A549 (cell line): Measurements from ENCODE around the gene IL2RG. TPM values are rescaled to one million over a fixed set of nuclear protein-coding genes. Genes with fewer than 3 reads are reported as not detected.

ENCODE experiments used
- ATAC-seq, 2 experiments: fragments of 200-7000 bp in 1 of 2; fragments of >200 bp in 1 of 2; cut with Nextera tagmentation in 1 of 2; cut with Tn5 transposase in 1 of 2; 3 replicates each; pipeline versions ENCODE4 v1.8.0 to v1.9.1; 2018 to 2020; ENCODE audit warnings: mild to moderate bottlenecking in 1 of 2, moderate library complexity in 1 of 2
- CTCF ChIA-PET: fragments of 300-600 bp; sonication (Branson Sonifier 250); formaldehyde crosslinking; extraction: SDS; loops from one replicate; lab custom pipeline; 2021; ENCODE audit warnings: antibody characterized with exemption, inconsistent platforms; lab: Yijun Ruan, JAX
- POLR2A ChIA-PET: fragments of 350-600 bp; formaldehyde crosslinking; extraction: SDS; loops from one replicate; lab custom pipeline; 2021; ENCODE audit warnings: antibody characterized with exemption, inconsistent platforms; lab: Yijun Ruan, JAX
- DNase-seq, 2 experiments: peaks; one replicate each; pipeline versions ENCODE4 v3.0.0 to v3.0.0-alpha.2; 2011 to 2016; ENCODE audit warnings: low read depth in 1 of 2, low spot score in 1 of 2
- FAIRE-seq: peaks from 2 replicates; lab custom pipeline; 2011; peaks lifted over from hg19 to GRCh38; lab: Jason Lieb, UNC
- H3K27ac ChIP-seq, 2 experiments: fragments of >200 bp; sonication (Bioruptor Twin); formaldehyde crosslinking; 3 replicates each; pipeline ENCODE4 v1.5.1; 2016 to 2017
- H3K4me1 ChIP-seq: fragments of >200 bp; sonication (Bioruptor Twin); formaldehyde crosslinking; 3 replicates; pipeline ENCODE4 v1.6.1; 2016
- H3K4me2 ChIP-seq: fragments of >200 bp; sonication (Bioruptor Twin); formaldehyde crosslinking; 3 replicates; pipeline ENCODE4 v1.6.1; 2016
- H3K4me3 ChIP-seq: fragments of >200 bp; sonication (Bioruptor Twin); formaldehyde crosslinking; 3 replicates; pipeline ENCODE4 v1.5.1; 2016
- H3K9me3 ChIP-seq: fragments of >200 bp; sonication (Bioruptor Twin); formaldehyde crosslinking; 3 replicates; pipeline ENCODE4 v1.6.1; 2016
- BHLHE40 ChIP-seq: IDR thresholded peaks from 2 replicates; pipeline ENCODE4 v1.6.1; 2012; ENCODE audit warnings: low read depth, low read length, inconsistent platforms
- CEBPB ChIP-seq, 2 experiments: fragments of >200 bp in 1 of 2; sonication (Bioruptor Twin) in 1 of 2; formaldehyde crosslinking in 1 of 2; IDR thresholded peaks; 2 replicates each; pipeline ENCODE4 v1.6.1; 2012 to 2016
- CHD2 ChIP-seq: fragments of 150-350 bp; IDR thresholded peaks from 2 replicates; pipeline ENCODE4 v1.6.1; 2014; ENCODE audit warnings: low read length; ENCODE audit not compliant: partially characterized antibody
- CHD4 ChIP-seq: fragments of 200-600 bp; sonication (generic); IDR thresholded peaks from 2 replicates; pipeline ENCODE4 v1.6.1; 2016; ENCODE audit warnings: antibody characterized with exemption, mild to moderate bottlenecking, borderline replicate concordance
- ESRRA ChIP-seq: fragments of 150-350 bp; IDR thresholded peaks from 2 replicates; pipeline ENCODE4 v1.6.1; 2014; ENCODE audit warnings: mild to moderate bottlenecking, low read length, borderline replicate concordance
- FOSB ChIP-seq: fragments of 250-450 bp; sonication (Bioruptor Pico); IDR thresholded peaks from 2 replicates; pipeline ENCODE4 v1.5.0; 2020; ENCODE audit warnings: mild to moderate bottlenecking, moderate library complexity
- FOSL2 ChIP-seq, 2 experiments: fragments of 450-650 bp in 1 of 2; fragments of >200 bp in 1 of 2; sonication (Bioruptor Twin) in 1 of 2; formaldehyde crosslinking; IDR thresholded peaks; 2 replicates each; pipeline versions ENCODE4 v1.5.0 to v1.6.1; 2016 to 2020; ENCODE audit warnings: mild to moderate bottlenecking in 1 of 2, moderate library complexity in 1 of 2
- HES2 ChIP-seq: fragments of >200 bp; sonication (Bioruptor Twin); formaldehyde crosslinking; IDR thresholded peaks from 2 replicates; pipeline ENCODE4 v1.6.1; 2016
- HOXA7 ChIP-seq: fragments of 250-450 bp; sonication (Bioruptor Pico); IDR thresholded peaks from 2 replicates; pipeline ENCODE4 v1.5.0; 2020; ENCODE audit warnings: mild to moderate bottlenecking, moderate library complexity
- HOXB13 ChIP-seq: fragments of 250-450 bp; sonication (Bioruptor Pico); IDR thresholded peaks from 2 replicates; pipeline ENCODE4 v1.5.0; 2020; ENCODE audit warnings: low read depth, mild to moderate bottlenecking, moderate library complexity
- HOXB5 ChIP-seq: fragments of 250-450 bp; sonication (Bioruptor Pico); IDR thresholded peaks from 2 replicates; pipeline ENCODE4 v1.5.0; 2020; ENCODE audit warnings: mild to moderate bottlenecking, moderate library complexity
- JUNB ChIP-seq: fragments of >200 bp; sonication (Bioruptor Twin); formaldehyde crosslinking; IDR thresholded peaks from 2 replicates; pipeline ENCODE4 v1.6.1; 2016
- KDM1A ChIP-seq: fragments of 200-600 bp; sonication (generic); IDR thresholded peaks from 2 replicates; pipeline ENCODE4 v1.6.1; 2016; ENCODE audit warnings: low read depth, mild to moderate bottlenecking
- MAFK ChIP-seq: fragments of 450-650 bp; IDR thresholded peaks from 2 replicates; pipeline ENCODE4 v1.6.1; 2014; ENCODE audit not compliant: partially characterized antibody
- MYC ChIP-seq: IDR thresholded peaks from 2 replicates; pipeline ENCODE4 v1.6.1; 2012; ENCODE audit warnings: mild to moderate bottlenecking, inconsistent platforms, low read length, improper control_type of control experiment, borderline replicate concordance
- NFE2L2 ChIP-seq: fragments of 150-350 bp; conservative IDR thresholded peaks from 2 replicates; pipeline ENCODE4 v1.6.1; 2014; ENCODE audit warnings: low read length
- NPAS2 ChIP-seq: fragments of 250-450 bp; sonication (Bioruptor Pico); IDR thresholded peaks from 2 replicates; pipeline ENCODE4 v1.8.0; 2022; ENCODE audit warnings: mild to moderate bottlenecking, moderate library complexity, borderline replicate concordance
- NR3C1 ChIP-seq: fragments of >200 bp; sonication (Bioruptor Twin); formaldehyde crosslinking; IDR thresholded peaks from 3 replicates; pipeline ENCODE4 v1.6.1; 2017
- POLR2A ChIP-seq: IDR thresholded peaks from 2 replicates; pipeline ENCODE4 v1.6.1; 2012; ENCODE audit warnings: mild to moderate bottlenecking, low read length
- RARB ChIP-seq: fragments of 250-450 bp; sonication (Bioruptor Pico); IDR thresholded peaks from 2 replicates; pipeline ENCODE4 v1.8.0; 2021; ENCODE audit warnings: mild to moderate bottlenecking, moderate library complexity
- RFX5 ChIP-seq: fragments of 450-650 bp; IDR thresholded peaks from 2 replicates; pipeline ENCODE4 v1.7.1; 2014; ENCODE audit warnings: antibody characterized with exemption, mild to moderate bottlenecking, moderate library complexity
- RNF2 ChIP-seq: fragments of 200-600 bp; sonication (generic); IDR thresholded peaks from 2 replicates; pipeline ENCODE4 v1.6.1; 2016; ENCODE audit warnings: low read depth, mild to moderate bottlenecking, antibody characterized with exemption, moderate library complexity, borderline replicate concordance
- TFCP2L1 ChIP-seq: fragments of 250-450 bp; sonication (Bioruptor Pico); IDR thresholded peaks from 2 replicates; pipeline ENCODE4 v1.5.0; 2021; ENCODE audit warnings: mild to moderate bottlenecking
- ZSCAN20 ChIP-seq: fragments of 250-450 bp; sonication (Bioruptor Pico); IDR thresholded peaks from 2 replicates; pipeline ENCODE4 v1.8.0; 2022; ENCODE audit warnings: mild to moderate bottlenecking, moderate library complexity
- whole genome bisulfite sequencing: methylation state at CpG from one replicate; pipeline ENCODE4 v1.1.6; 2017; ENCODE audit errors: missing lambda C conversion rate; 5-methylcytosine and 5-hydroxymethylcytosine counted together
- polyA plus RNA-seq, 4 experiments: library from polyadenylated mRNA; depleted of rRNA in 3 of 4; stranded (reverse); fragments of >200 nt; fragmentation: RNase III in 1 of 4; extraction: RNeasy Plus Mini Kit Qiagen cat#74134 plus additional on column Dnase treatment in 1 of 4; gene quantifications; 2 replicates in 3 of 4; 3 replicates in 1 of 4; pipeline ENCODE4 v1.2.3, GENCODE V29; 2011 to 2017
- TF ChIP-seq, protein P1 (sequence below): fragments of 250-450 bp; sonication (Bioruptor Pico); IDR thresholded peaks from 2 replicates; pipeline ENCODE4 v1.5.0; 2021; ENCODE audit warnings: mild to moderate bottlenecking, moderate library complexity, borderline replicate concordance
- TF ChIP-seq, protein P2 (sequence below): fragments of >200 bp; sonication (Bioruptor Twin); formaldehyde crosslinking; IDR thresholded peaks from 3 replicates; pipeline ENCODE4 v1.6.1; 2016
- TF ChIP-seq, protein P3 (sequence below): fragments of 150-350 bp; IDR thresholded peaks from 2 replicates; pipeline ENCODE4 v1.6.1; 2014; ENCODE audit warnings: low read depth, mild to moderate bottlenecking, low read length
- TF ChIP-seq, protein P4 (sequence below): IDR thresholded peaks from 2 replicates; pipeline ENCODE4 v1.6.1; 2012

IL2RG gene
- polyA plus RNA-seq, 2 of the 4 experiments (the other 2 are of a cell fraction): 0.22 to 0.23 TPM

DNA sequence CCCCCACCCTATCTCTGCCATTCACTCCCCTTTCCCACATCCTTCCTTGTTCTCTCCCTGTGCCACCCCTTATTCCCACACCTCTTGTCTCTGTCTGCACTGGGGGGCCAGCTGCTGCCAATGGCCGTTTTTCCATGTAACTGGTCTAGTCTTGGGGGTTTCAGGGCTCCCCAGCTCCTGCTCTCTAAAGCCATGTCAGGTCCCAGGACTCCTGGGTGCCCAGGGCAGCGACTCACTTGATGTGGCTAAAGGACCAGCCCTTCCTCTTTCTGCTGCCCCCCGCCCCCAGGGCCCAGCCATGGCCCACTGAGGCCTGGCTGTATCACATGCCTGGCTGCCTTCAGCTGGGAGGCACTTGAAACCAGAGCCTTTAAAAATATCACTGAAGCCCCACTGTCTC lies 43.3 kb upstream of the IL2RG start:
- Histone ChIP-seq H3K4me1 (no peaks in the 10 kb centered on the region), H3K4me2 (no peak overlapping the region), H3K27ac (no peak overlapping the region), H3K4me3 (no peak overlapping the region), H3K9me3 (no peaks in the 10 kb centered on the region)
- no peak for ATAC-seq
- ChIA-PET POLR2A (no interaction called here), CTCF (no interaction called here)
- WGBS: 0% methylated on average over 2 of the region's 3 CpGs
- TF ChIP-seq CHD4 (no peak), ESRRA (no peak), FOSB (CRISPR knock-in tag) (no peak), MYC (no peak), BHLHE40 (no peak), HOXB13 (CRISPR knock-in tag) (no peak), RARB (CRISPR knock-in tag) (no peak), NFE2L2 (no peak), CHD2 (no peak), ZSCAN20 (CRISPR knock-in tag) (no peak), KDM1A (no peak), MAFK (no peak), CEBPB (IDR thresholded peaks at IDR 0.05) (no peak), HOXB5 (no peak)
- TF ChIP-seq, protein P1, sequence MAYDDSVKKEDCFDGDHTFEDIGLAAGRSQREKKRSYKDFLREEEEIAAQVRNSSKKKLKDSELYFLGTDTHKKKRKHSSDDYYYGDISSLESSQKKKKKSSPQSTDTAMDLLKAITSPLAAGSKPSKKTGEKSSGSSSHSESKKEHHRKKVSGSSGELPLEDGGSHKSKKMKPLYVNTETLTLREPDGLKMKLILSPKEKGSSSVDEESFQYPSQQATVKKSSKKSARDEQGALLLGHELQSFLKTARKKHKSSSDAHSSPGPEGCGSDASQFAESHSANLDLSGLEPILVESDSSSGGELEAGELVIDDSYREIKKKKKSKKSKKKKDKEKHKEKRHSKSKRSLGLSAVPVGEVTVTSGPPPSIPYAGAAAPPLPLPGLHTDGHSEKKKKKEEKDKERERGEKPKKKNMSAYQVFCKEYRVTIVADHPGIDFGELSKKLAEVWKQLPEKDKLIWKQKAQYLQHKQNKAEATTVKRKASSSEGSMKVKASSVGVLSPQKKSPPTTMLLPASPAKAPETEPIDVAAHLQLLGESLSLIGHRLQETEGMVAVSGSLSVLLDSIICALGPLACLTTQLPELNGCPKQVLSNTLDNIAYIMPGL (CRISPR knock-in tag): no peak
- TF ChIP-seq, protein P2, sequence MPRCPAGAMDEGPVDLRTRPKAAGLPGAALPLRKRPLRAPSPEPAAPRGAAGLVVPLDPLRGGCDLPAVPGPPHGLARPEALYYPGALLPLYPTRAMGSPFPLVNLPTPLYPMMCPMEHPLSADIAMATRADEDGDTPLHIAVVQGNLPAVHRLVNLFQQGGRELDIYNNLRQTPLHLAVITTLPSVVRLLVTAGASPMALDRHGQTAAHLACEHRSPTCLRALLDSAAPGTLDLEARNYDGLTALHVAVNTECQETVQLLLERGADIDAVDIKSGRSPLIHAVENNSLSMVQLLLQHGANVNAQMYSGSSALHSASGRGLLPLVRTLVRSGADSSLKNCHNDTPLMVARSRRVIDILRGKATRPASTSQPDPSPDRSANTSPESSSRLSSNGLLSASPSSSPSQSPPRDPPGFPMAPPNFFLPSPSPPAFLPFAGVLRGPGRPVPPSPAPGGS: no peak
- TF ChIP-seq, protein P3, sequence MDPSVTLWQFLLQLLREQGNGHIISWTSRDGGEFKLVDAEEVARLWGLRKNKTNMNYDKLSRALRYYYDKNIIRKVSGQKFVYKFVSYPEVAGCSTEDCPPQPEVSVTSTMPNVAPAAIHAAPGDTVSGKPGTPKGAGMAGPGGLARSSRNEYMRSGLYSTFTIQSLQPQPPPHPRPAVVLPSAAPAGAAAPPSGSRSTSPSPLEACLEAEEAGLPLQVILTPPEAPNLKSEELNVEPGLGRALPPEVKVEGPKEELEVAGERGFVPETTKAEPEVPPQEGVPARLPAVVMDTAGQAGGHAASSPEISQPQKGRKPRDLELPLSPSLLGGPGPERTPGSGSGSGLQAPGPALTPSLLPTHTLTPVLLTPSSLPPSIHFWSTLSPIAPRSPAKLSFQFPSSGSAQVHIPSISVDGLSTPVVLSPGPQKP: no peak
- FAIRE-seq: no peak
- DNase-seq: no peak

GRCh38 chrX:71154196-71154595 lies 42.8 kb upstream of the IL2RG start:
- Histone ChIP-seq H3K4me3 (no peak overlapping the region), H3K9me3 (no peaks in the 10 kb centered on the region), H3K4me2 (no peak overlapping the region), H3K4me1 (no peaks in the 10 kb centered on the region), H3K27ac (no peak overlapping the region)
- TF ChIP-seq BHLHE40 (no peak), NR3C1 (no peak), POLR2A (no peak), CHD4 (no peak), NPAS2 (CRISPR knock-in tag) (no peak), JUNB (no peak), HOXA7 (no peak), RFX5 (no peak), HES2 (no peak), TFCP2L1 (no peak), HOXB13 (CRISPR knock-in tag) (no peak), RNF2 (no peak), FOSL2 (IDR thresholded peaks at IDR 0.05) (no peak), FOSL2 (CRISPR knock-in tag; IDR thresholded peaks at IDR 0.05) (no peak)
- TF ChIP-seq, protein P4, sequence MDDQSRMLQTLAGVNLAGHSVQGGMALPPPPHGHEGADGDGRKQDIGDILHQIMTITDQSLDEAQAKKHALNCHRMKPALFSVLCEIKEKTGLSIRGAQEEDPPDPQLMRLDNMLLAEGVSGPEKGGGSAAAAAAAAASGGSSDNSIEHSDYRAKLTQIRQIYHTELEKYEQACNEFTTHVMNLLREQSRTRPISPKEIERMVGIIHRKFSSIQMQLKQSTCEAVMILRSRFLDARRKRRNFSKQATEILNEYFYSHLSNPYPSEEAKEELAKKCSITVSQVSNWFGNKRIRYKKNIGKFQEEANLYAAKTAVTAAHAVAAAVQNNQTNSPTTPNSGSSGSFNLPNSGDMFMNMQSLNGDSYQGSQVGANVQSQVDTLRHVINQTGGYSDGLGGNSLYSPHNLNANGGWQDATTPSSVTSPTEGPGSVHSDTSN: no peak
- ChIA-PET POLR2A (no interaction called here), CTCF (no interaction called here)
- ATAC-seq: peak in 1 of 2 experiments; percentile 31; a peak in 2 of 6 replicates
- no peak for FAIRE-seq
- 100% methylated on average over 3 of the region's 7 CpGs for WGBS
- no peak for DNase-seq
